SW 1271 (cell line): ENCODE data around the gene CRISP3.
"Not testable (repeated sequence)": the region's sequence is repeated elsewhere in the genome, so short reads cannot be mapped to it uniquely, and the experiment has no call there.

Experiments
- DNase-seq, 2 experiments: peaks; one replicate each; lab custom pipeline; 2025; lab: John Stamatoyannopoulos, UW

The CRISP3 gene, protein sequence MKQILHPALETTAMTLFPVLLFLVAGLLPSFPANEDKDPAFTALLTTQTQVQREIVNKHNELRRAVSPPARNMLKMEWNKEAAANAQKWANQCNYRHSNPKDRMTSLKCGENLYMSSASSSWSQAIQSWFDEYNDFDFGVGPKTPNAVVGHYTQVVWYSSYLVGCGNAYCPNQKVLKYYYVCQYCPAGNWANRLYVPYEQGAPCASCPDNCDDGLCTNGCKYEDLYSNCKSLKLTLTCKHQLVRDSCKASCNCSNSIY

GRCh38 chr6:49744259-49744658, at the start of gene CRISP3:
TSS of gene CRISP3 (minus strand) at chr6:49744388. CDS start at chr6:49744367, 21 bp downstream.
- DNase-seq = no peak

- DNase-seq = no peak
These were observed 46.2 kb upstream of the CRISP3 start for GRCh38 chr6:49790341-49790740.

DNA sequence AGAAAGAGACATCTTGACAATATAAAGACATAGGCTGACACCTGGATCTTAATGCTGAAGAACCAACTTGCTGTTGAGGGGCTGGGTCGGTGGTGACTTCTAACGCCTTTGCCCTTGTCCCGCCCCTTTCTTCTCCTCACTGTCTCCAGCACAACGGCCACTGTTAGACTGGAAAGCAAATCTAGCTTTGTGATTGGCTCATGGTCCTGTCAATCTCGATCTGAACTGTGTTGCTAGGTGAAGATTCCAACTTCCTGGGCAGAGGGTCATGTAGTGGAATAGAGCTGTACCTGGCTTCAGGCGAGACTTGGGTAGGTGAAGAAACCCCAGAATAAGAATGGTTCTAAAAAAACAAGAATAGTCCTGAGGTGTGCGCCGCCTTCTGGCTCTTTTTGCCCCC, 43.0 kb upstream of the CRISP3 start, which contains the start of gene PGK2:
PGK2 (minus strand) TSS at position 110 of the 400 bp plus-strand sequence; CDS start at position 12, 98 bp downstream.
- no peak for DNase-seq

- DNase-seq = no peak
These were observed 40.1 kb upstream of the CRISP3 start for GRCh38 chr6:49784272-49784671.

- no peak for DNase-seq
These were observed 38.5 kb upstream of the CRISP3 start for GRCh38 chr6:49782725-49783124.

GRCh38 chr6:49782293-49782692, 38.1 kb upstream of the CRISP3 start:
- DNase-seq = no peak

- DNase-seq = no peak
These were observed 32.3 kb upstream of the CRISP3 start for GRCh38 chr6:49776444-49776843.

DNA sequence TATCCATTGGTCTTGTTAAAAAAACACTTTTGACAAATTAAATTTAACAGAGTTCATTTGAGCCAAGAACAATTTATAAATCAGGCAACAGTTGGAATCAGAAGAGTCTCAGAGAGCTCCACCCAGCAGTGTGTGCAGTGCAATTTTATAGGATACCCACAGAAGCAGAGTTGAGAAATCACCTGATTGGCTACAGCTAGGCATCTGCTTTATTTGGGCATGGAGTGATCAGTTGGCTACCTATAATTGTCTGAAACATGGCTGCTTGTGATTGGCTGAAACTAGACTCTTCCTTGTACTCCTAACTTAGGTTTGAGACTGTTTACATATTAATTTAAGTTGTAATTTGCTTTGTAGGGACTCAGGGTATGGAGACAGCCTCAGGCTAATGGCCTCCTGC, 30.9 kb upstream of the CRISP3 start:
- DNase-seq = no peak

DNA sequence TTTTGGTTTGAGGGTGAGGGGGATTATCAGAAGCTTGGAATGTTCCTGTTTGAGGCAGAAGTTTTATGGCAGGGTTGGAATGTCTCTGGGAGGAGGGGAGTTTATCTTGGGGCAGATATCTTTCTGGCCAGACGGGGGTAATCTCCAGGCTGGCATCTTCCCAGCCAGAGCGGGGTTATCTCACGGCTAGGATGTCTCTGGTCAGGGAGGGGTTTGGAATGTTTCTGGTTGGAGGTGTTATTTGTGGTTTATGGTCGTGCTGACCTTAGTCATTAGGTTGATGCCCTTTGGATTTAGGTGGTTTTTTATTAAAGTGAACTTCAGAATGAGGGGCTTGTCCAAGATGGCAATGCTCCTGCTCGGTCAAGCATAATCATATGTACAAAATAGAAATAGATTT, 28.1 kb upstream of the CRISP3 start:
- DNase-seq = no peak

DNA sequence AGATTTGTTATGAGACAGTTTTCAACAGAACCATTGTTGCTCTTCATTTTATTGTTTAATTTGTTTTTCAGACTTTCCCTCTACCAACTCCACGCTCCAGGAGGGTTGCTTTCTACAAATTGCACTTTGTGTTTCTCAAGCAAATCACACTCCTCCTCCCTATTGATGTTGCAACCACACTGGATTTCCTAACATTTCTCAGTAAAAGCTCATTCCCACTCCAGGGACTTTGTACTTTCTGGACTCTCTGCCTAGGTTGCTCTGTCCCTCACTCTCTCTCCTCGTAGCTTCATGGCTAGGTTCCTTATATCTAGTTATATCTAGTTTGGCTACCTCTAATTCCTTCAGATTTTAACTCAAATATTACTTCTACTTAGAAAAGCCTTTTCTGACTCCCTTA, 22.6 kb upstream of the CRISP3 start:
- DNase-seq = no peak

DNA sequence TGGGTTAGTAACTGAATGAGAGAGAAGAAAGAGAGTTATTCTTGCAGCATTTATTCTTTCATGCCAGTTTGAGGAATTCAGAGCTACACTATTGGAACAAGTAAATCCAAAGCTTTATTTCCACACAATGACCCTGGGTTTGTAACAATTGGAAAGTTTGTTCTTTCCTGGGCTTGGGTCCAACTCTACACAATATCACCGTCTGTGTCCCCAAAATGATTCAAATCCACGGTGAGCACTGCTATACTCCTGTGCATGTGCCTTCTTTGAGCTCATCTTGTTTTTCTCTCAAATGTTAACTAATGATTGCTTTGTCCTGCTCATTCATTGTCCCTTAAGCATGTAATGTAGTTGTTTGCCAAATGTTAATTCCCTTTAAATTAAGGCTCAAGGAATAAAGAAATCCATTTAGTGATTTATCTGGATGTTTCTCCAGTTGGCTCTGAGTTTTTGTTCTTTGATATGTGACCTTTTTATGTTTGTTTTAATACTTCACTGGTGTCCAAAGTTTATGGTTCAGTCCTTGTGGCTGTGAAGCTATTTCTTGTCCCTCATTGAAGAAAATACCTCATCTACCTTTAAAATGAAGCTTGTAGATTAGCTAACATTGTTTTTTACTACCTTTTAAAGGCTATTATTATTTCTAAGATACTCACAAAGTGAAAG, 20.5 kb upstream of the CRISP3 start:
- no peak for DNase-seq

DNA sequence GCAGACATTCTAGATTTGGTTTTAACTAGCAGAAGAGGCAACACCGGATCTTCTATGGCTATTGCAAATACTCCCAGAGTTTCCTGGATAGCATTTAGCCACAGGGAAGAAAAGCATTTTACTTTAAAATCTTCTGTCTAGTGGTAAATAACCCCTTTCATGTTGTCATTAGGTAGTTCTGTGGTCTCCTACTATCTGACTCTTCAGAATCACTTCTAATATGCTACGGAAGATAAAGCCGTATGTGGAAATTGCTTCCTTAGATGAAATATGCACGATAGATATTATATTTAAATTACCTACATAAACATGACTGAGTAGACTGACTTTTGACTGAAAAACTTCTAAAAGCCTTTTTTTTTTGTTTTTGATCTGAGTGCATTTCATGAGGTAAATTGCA, 759 bp downstream of the CRISP3 start:
- no peak for DNase-seq

DNA sequence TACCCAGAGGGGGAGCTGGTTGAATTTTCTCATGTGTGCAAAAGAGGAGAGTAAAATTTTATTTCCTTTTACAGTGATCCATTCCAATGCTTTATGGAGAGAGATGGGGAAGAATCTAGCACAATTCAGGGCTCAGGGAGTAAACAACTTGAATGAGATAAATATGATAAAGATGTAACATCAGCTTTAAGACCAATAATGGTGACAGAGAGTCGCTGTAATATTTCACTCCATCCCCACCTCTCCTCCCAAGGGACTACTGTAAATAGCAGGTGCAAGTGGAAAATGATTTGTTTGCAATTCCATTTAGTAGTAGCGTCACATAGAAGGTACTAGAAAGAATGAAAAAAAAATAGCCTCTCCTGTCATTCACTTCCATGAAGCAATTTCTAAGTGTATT, 4.8 kb downstream of the CRISP3 start:
- no peak for DNase-seq

DNA sequence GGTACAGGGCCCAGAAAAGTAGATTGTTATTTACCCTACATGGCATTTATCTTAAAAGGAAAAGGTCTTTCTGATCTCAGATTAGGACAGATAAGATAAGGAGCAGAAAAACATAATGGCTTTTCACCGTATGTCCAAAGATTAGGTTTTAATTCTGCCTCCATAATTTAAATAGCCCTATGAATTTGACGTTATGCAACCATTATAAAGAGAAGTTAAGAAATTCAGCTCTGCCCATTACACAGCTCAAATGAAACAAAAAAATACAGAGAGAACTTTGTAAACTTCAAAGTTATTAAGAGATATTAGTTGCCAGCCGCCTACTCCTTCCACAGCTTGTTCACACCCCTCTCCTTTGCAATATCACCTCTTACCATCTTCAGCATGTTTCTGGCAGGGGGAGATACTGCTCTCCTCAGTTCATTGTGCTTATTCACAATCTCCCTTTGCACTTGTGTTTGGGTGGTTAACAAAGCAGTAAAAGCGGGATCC, 8.1 kb downstream of the CRISP3 start:
- DNase-seq = no peak

DNA sequence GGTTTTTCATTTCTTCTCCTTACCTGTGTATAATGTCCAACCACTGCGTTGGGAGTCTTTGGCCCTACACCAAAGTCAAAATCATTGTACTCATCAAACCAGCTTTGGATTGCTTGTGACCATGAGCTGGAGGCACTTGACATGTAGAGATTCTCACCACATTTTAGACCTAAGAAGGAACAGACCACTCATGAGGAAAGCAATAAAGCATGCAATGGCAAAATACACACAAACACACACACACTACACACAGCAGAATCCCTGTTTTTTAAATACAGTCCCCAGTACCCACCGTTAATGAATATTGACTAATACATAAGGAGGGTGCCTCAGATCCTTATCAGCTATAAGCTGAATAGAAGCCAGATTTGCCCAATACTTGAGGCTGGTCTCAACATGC, 10.5 kb downstream of the CRISP3 start:
- DNase-seq = no peak

- no peak for DNase-seq
These were observed 11.4 kb downstream of the CRISP3 start for GRCh38 chr6:49732781-49733180.

DNA sequence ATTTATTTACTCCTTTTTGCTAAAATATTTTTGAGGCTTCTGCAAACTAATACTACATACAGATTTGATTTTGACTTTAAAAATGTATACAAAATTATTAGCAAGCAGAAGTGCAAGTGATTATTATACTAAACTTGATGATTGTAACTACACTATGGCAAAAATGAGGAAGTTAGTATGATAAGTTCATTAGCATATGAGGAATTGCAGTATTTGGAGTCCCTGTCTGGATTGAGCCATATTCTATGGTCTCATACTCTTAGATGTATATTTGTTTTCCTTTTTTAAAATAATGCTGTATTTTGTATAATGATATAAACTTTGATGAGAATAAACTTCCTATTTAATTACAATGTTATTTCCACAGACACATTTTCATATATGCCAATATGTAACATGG, 13.9 kb downstream of the CRISP3 start:
- no peak for DNase-seq

- DNase-seq = not testable (repeated sequence)
These were observed 20.3 kb downstream of the CRISP3 start for GRCh38 chr6:49723917-49724316.

DNA sequence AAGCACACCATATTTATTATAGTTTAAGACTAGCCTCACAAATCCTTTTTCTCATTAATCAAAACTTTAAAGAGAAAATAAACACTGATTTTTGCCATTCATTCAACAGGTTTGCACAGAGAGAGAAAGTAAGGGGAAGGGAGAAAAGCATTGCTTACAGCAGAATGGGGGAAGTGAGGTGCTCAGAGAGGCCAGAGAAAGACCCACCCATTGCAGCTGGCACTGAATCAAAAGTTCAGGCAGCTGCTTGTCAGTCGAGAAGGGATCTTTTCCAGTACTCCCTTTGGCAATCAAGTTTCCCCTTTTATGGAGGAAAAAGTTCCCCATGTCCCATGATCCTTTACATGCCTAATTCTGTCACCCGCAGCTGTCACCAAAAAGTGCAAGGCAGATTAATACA, 22.9 kb downstream of the CRISP3 start:
- no peak for DNase-seq

- DNase-seq = no peak
These were observed 23.8 kb downstream of the CRISP3 start for GRCh38 chr6:49720372-49720771.

- DNase-seq = no peak
These were observed 30.8 kb downstream of the CRISP3 start, which contains the start of gene CRISP2 for GRCh38 chr6:49713346-49713745. TSS of gene CRISP2 (minus strand) at chr6:49713543. CDS start at chr6:49709196, 4,347 bp downstream.

GRCh38 chr6:49698478-49698877, 45.7 kb downstream of the CRISP3 start:
- DNase-seq = no peak

DNA sequence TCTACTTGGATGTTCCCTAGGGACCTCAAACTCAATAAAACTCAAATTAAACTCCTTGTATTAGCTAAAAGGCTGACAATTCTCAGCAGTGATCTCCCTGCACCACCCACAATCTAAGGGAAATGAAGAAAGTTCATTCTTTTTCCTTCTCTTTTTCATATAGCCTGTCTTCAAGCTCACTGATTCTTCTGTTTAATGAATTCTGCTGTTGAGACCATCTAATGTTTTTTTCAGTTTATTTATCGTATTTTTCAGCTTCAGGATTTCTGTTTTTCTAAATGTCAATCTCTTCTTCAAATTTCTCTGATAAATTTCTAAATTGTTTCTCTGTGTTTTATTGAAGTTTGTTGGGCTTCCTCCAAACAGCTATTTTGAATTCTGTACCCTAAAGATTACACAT, 50.7 kb downstream of the CRISP3 start:
- DNase-seq = no peak
